WTC11 (cell line): Measurements from ENCODE around the gene PANK4. TPM values are rescaled to one million over a fixed set of nuclear protein-coding genes. Genes with fewer than 3 reads are reported as not detected.

Source experiments
- ATAC-seq: fragments of 200-7000 bp; cut with Tn5 transposase; 2 replicates; pipeline ENCODE4 v1.10.0; 2021; ENCODE audit warnings: mild to moderate bottlenecking, moderate library complexity
- CTCF ChIA-PET: fragments of 300-600 bp; sonication (Branson Sonifier 250); formaldehyde crosslinking; loops from one replicate; lab custom pipeline; 2021; ENCODE audit warnings: antibody characterized with exemption; lab: Charles Lee
- POLR2A ChIA-PET: fragments of 350-600 bp; sonication (Branson Sonifier 250); formaldehyde crosslinking; loops from one replicate; lab custom pipeline; 2021; ENCODE audit warnings: antibody characterized with exemption; lab: Charles Lee
- DNase-seq: peaks from one replicate; pipeline ENCODE4 v3.0.0; 2021; ENCODE audit warnings: low spot score
- H3K27ac Mint-ChIP-seq: 2 replicates; pipeline ENCODE4 v1.8.0; 2021; ENCODE audit warnings: mixed read lengths
- H3K27me3 Mint-ChIP-seq: 2 replicates; pipeline ENCODE4 v1.8.0; 2021; ENCODE audit warnings: low read depth, mild to moderate bottlenecking, moderate library complexity, mixed read lengths
- H3K36me3 Mint-ChIP-seq: 2 replicates; pipeline ENCODE4 v1.8.0; 2021; ENCODE audit warnings: mixed read lengths
- H3K4me1 Mint-ChIP-seq: 2 replicates; pipeline ENCODE4 v1.8.0; 2022; ENCODE audit warnings: mixed read lengths
- H3K4me3 Mint-ChIP-seq: 2 replicates; pipeline ENCODE4 v1.8.0; 2021; ENCODE audit warnings: mild to moderate bottlenecking, moderate library complexity, mixed read lengths
- H3K9me3 Mint-ChIP-seq: 2 replicates; pipeline ENCODE4 v1.8.0; 2021; ENCODE audit warnings: mixed read lengths
- CREM ChIP-seq: sonication (generic); formaldehyde crosslinking; IDR thresholded peaks from 2 replicates; pipeline ENCODE4 v1.8.1; 2022; ENCODE audit warnings: mild to moderate bottlenecking, missing genetic modification reagents, moderate library complexity
- E2F1 ChIP-seq: sonication (generic); formaldehyde crosslinking; IDR thresholded peaks from 2 replicates; pipeline ENCODE4 v1.8.0; 2022; ENCODE audit warnings: mild to moderate bottlenecking, missing genetic modification reagents
- E2F4 ChIP-seq: sonication (generic); formaldehyde crosslinking; IDR thresholded peaks from 2 replicates; pipeline ENCODE4 v1.8.1; 2022; ENCODE audit warnings: low read depth, mild to moderate bottlenecking, moderate library complexity, missing genetic modification reagents, borderline replicate concordance
- E2F5 ChIP-seq: sonication (generic); formaldehyde crosslinking; IDR thresholded peaks from 2 replicates; pipeline ENCODE4 v1.8.1; 2022; ENCODE audit warnings: mild to moderate bottlenecking, moderate library complexity, missing genetic modification reagents
- ERG ChIP-seq: fragments of 250-450 bp; sonication (Bioruptor Pico); IDR thresholded peaks from 2 replicates; pipeline ENCODE4 v1.8.0; 2021; ENCODE audit warnings: mild to moderate bottlenecking
- FOXK1 ChIP-seq: sonication (generic); formaldehyde crosslinking; IDR thresholded peaks from 2 replicates; pipeline ENCODE4 v1.8.0; 2022; ENCODE audit warnings: mild to moderate bottlenecking, moderate library complexity, missing genetic modification reagents
- FOXP4 ChIP-seq: sonication (generic); formaldehyde crosslinking; IDR thresholded peaks from 2 replicates; pipeline ENCODE4 v1.8.0; 2022; ENCODE audit warnings: mild to moderate bottlenecking, missing genetic modification reagents
- GTF2I ChIP-seq: fragments of 250-450 bp; sonication (Bioruptor Pico); conservative IDR thresholded peaks from 2 replicates; pipeline ENCODE4 v1.4.0; 2021; ENCODE audit warnings: mild to moderate bottlenecking
- IRF2 ChIP-seq: sonication (generic); formaldehyde crosslinking; IDR thresholded peaks from 2 replicates; pipeline ENCODE4 v1.8.0; 2022; ENCODE audit warnings: low read depth, missing genetic modification reagents, borderline replicate concordance
- MAX ChIP-seq: sonication (generic); formaldehyde crosslinking; IDR thresholded peaks from 2 replicates; pipeline ENCODE4 v1.8.0; 2022; ENCODE audit warnings: mild to moderate bottlenecking, missing genetic modification reagents
- NFYB ChIP-seq: sonication (generic); formaldehyde crosslinking; conservative IDR thresholded peaks from 2 replicates; pipeline ENCODE4 v1.8.0; 2022; ENCODE audit warnings: low read depth, missing genetic modification reagents
- NR1H2 ChIP-seq: sonication (generic); formaldehyde crosslinking; IDR thresholded peaks from 2 replicates; pipeline ENCODE4 v1.9.0; 2021; ENCODE audit warnings: mild to moderate bottlenecking, moderate library complexity, missing genetic modification reagents
- NR2C2 ChIP-seq: sonication (generic); formaldehyde crosslinking; IDR thresholded peaks from 2 replicates; pipeline ENCODE4 v1.8.0; 2022; ENCODE audit warnings: mild to moderate bottlenecking, missing genetic modification reagents
- PRRX2 ChIP-seq: fragments of 250-450 bp; sonication (Bioruptor Pico); IDR thresholded peaks from 2 replicates; pipeline ENCODE4 v1.8.0; 2021; ENCODE audit warnings: mild to moderate bottlenecking
- RORB ChIP-seq: fragments of 250-450 bp; sonication (Bioruptor Pico); IDR thresholded peaks from 2 replicates; pipeline ENCODE4 v1.9.0; 2021; ENCODE audit warnings: mild to moderate bottlenecking
- SP1 ChIP-seq: sonication (generic); formaldehyde crosslinking; conservative IDR thresholded peaks from 2 replicates; pipeline ENCODE4 v1.8.1; 2022; ENCODE audit warnings: missing genetic modification reagents
- TEAD1 ChIP-seq: sonication (generic); formaldehyde crosslinking; IDR thresholded peaks from 2 replicates; pipeline ENCODE4 v1.8.0; 2022; ENCODE audit warnings: mild to moderate bottlenecking, missing genetic modification reagents
- TEAD4 ChIP-seq: sonication (generic); formaldehyde crosslinking; IDR thresholded peaks from 2 replicates; pipeline ENCODE4 v1.8.0; 2022; ENCODE audit warnings: mild to moderate bottlenecking, missing genetic modification reagents
- ZNF423 ChIP-seq: fragments of 250-450 bp; sonication (Bioruptor Pico); IDR thresholded peaks from 2 replicates; pipeline ENCODE4 v2.1.2; 2022; ENCODE audit warnings: mild to moderate bottlenecking, moderate library complexity
- total RNA-seq: library from RNA; stranded (reverse); gene quantifications from 3 replicates; pipeline ENCODE4 v1.2.3, GENCODE V29; 2021

Gene PANK4
- total RNA-seq, 1 experiment from 2014 or later, result 52.5 TPM

- ATAC-seq, result peak; percentile 8
- POLR2A ChIA-PET, result no interaction called here
- H3K27ac Mint-ChIP-seq, result no peak overlapping the region
- H3K4me3 Mint-ChIP-seq, result peak overlapping the region; percentile 48
- CTCF ChIA-PET, result interaction anchor here (0.7 to 2.1 kb wide), 9 partner anchors 11 to 123 kb away, joined by 3 to 14 read pairs (median 3); partner anchors contain the start of genes PEX10 and TNFRSF14
- TF ChIP-seq NR1H2 (CRISPR knock-in tag) (no peak), ZNF423 (peak; percentile 99), TEAD1 (0 out of 2 replicates have a peak, but pooled peaks have one; percentile 57)
- TF ChIP-seq, all 79 proteins: peak for 2
- Mint-ChIP-seq H3K36me3 (no peaks in the 10 kb centered on the region), H3K27me3 (peaks cover 72% of the 10 kb centered on the region), H3K9me3 (no peaks in the 10 kb centered on the region), H3K4me1 (peaks cover 24% of the 10 kb centered on the region)
- DNase-seq, result peak; percentile 59
Observed at GRCh38 chr1:2528966-2529783, 2.8 kb upstream of the PANK4 start.

GRCh38 chr1:2528611-2528965 lies 2.2 kb upstream of the PANK4 start:
- Mint-ChIP-seq H3K9me3 (no peaks in the 10 kb centered on the region), H3K27me3 (peaks cover 66% of the 10 kb centered on the region), H3K36me3 (no peaks in the 10 kb centered on the region), H3K4me3 (peak overlapping the region; percentile 48; the same call in 1 of the 2 replicates), H3K27ac (no peak overlapping the region), H3K4me1 (peaks cover 28% of the 10 kb centered on the region)
- TF ChIP-seq ERG, result no peak
- TF ChIP-seq CREM (CRISPR knock-in tag), result no peak
- TF ChIP-seq GTF2I (CRISPR knock-in tag), result no peak
- no peak for TF ChIP-seq FOXK1 (CRISPR knock-in tag)
- TF ChIP-seq MAX (CRISPR knock-in tag), result no peak
- TF ChIP-seq IRF2, result no peak
- TF ChIP-seq E2F1 (CRISPR knock-in tag), result no peak
- no peak for TF ChIP-seq RORB (CRISPR knock-in tag)
- no peak for TF ChIP-seq E2F5 (CRISPR knock-in tag)
- TF ChIP-seq SP1 (CRISPR knock-in tag), result no peak
- TF ChIP-seq FOXP4, result no peak
- ChIA-PET POLR2A (no interaction called here), CTCF (interaction anchor here (0.9 to 2.1 kb wide), 7 partner anchors 12 to 122 kb away, joined by 3 to 14 read pairs (median 4); partner anchors contain the start of genes PEX10 and TNFRSF14)
- DNase-seq (no peak), ATAC-seq (no peak)

- ChIA-PET CTCF (interaction anchor here (2.1 kb wide), 1 partner anchor 20 kb away, joined by 14 read pairs; no protein-coding TSS in a partner anchor), POLR2A (no interaction called here)
- Mint-ChIP-seq H3K9me3 (no peaks in the 10 kb centered on the region), H3K4me3 (no peak overlapping the region), H3K27me3 (peaks cover 60% of the 10 kb centered on the region), H3K27ac (no peak overlapping the region), H3K4me1 (peaks cover 28% of the 10 kb centered on the region), H3K36me3 (no peaks in the 10 kb centered on the region)
- TF ChIP-seq E2F4 (CRISPR knock-in tag), result no peak
- TF ChIP-seq PRRX2 (CRISPR knock-in tag), result no peak
- TF ChIP-seq TEAD4 (CRISPR knock-in tag), result no peak
- TF ChIP-seq E2F1 (CRISPR knock-in tag), result no peak
- TF ChIP-seq NR2C2 (CRISPR knock-in tag), result no peak
- no peak for TF ChIP-seq NFYB
- no peak for ATAC-seq
- no peak for DNase-seq
Observed at GRCh38 chr1:2528016-2528415, 1.6 kb upstream of the PANK4 start.
